Measurements from ENCODE around the gene MLYCD.

Gene MLYCD

GRCh38 chr16:83925957-83926725 lies 27.2 kb downstream of the MLYCD start:
- no peak for DNase-seq (ENCODE audit: low read depth, low spot score)

GRCh38 chr16:83926726-83927397 lies 27.9 kb downstream of the MLYCD start:
- peak; percentile 36 for DNase-seq (ENCODE audit: low read depth, low spot score)

GRCh38 chr16:83928341-83929055 lies 29.6 kb downstream of the MLYCD start:
- DNase-seq (ENCODE audit: low read depth, low spot score) = no peak

GRCh38 chr16:83929811-83930555 lies 31.1 kb downstream of the MLYCD start:
- no peak for DNase-seq (ENCODE audit: low read depth, low spot score)

GRCh38 chr16:83930730-83931500 lies 32.0 kb downstream of the MLYCD start:
- no peak for DNase-seq (ENCODE audit: low read depth, low spot score)

- no peak for DNase-seq (ENCODE audit: low read depth, low spot score)
These were observed 32.6 kb downstream of the MLYCD start for GRCh38 chr16:83931556-83931955.

- no peak for DNase-seq (ENCODE audit: low read depth, low spot score)
These were observed 33.4 kb downstream of the MLYCD start for GRCh38 chr16:83932304-83932703.

- no peak for DNase-seq (ENCODE audit: low read depth, low spot score)
These were observed 34.2 kb downstream of the MLYCD start for GRCh38 chr16:83932955-83933673.

GRCh38 chr16:83933885-83934683 lies 35.2 kb downstream of the MLYCD start:
- DNase-seq (ENCODE audit: low read depth, low spot score) = no peak

GRCh38 chr16:83934684-83934977 lies 35.7 kb downstream of the MLYCD start:
- DNase-seq (ENCODE audit: low read depth, low spot score) = no peak

GRCh38 chr16:83935005-83935857 lies 36.3 kb downstream of the MLYCD start:
- DNase-seq (ENCODE audit: low read depth, low spot score) = no peak

- DNase-seq (ENCODE audit: low read depth, low spot score) = no peak
These were observed 36.9 kb downstream of the MLYCD start for GRCh38 chr16:83935858-83936255.

- no peak for DNase-seq (ENCODE audit: low read depth, low spot score)
These were observed 37.8 kb downstream of the MLYCD start for GRCh38 chr16:83936581-83937165.

- no peak for DNase-seq (ENCODE audit: low read depth, low spot score)
These were observed 38.4 kb downstream of the MLYCD start for GRCh38 chr16:83937267-83937666.

GRCh38 chr16:83937922-83938885 lies 39.3 kb downstream of the MLYCD start:
- DNase-seq (ENCODE audit: low read depth, low spot score) = no peak

GRCh38 chr16:83939266-83939855 lies 40.4 kb downstream of the MLYCD start:
- DNase-seq (ENCODE audit: low read depth, low spot score) = no peak

- no peak for DNase-seq (ENCODE audit: low read depth, low spot score)
These were observed 41.2 kb downstream of the MLYCD start for GRCh38 chr16:83940119-83940518.

Measured in activated naive CD8-positive, alpha-beta T cell treated with anti-CD3 and anti-CD28 coated beads, Interleukin-2, amount 50 U/mL, for 16 hours (primary cell).